ENCODE results near the gene TPSD1. TPM values are rescaled to one million over a fixed set of nuclear protein-coding genes. Genes with fewer than 3 reads are reported as not detected.
A peak's percentile ranks its signal among the peaks of the same experiment; 100 is the strongest.

The TPSD1 gene
- total and polyA plus RNA-seq, 10 of the 15 experiments (the other 5 are each of a cell fraction or from before 2014, with no cell fraction given): not detected

- Histone ChIP-seq H3K36me3 (ENCODE audit: control insufficient read depth in 2 of 2, insufficient read depth in 2 of 2, low read length in 1 of 2) (no peaks in the 10 kb centered on the region), H3K79me2 (ENCODE audit: control insufficient read depth, insufficient read depth, low read length) (no peaks in the 10 kb centered on the region), H2AFZ (ENCODE audit: control insufficient read depth, low read depth, low read length) (no peak overlapping the region), H3K4me2 (ENCODE audit: control insufficient read depth, insufficient read depth) (no peak overlapping the region), H3K27me3 (replicated peaks in 1 of 2; ENCODE audit: control insufficient read depth in 2 of 2, insufficient read depth in 2 of 2, low read length in 1 of 2) (no peaks in the 10 kb centered on the region; a peak in 2 of 4 replicates), H3K4me3 (no peak overlapping the region), H3K4me1 (ENCODE audit: control insufficient read depth, insufficient read depth, low read length) (no peaks in the 10 kb centered on the region), H4K20me1 (ENCODE audit: control insufficient read depth, insufficient read depth) (no peaks in the 10 kb centered on the region), H3K9ac (ENCODE audit: control insufficient read depth, insufficient read depth, low read length) (no peak overlapping the region), H3K27ac (ENCODE audit: control insufficient read depth, insufficient read depth) (no peak overlapping the region), H3K9me3 (replicated peaks; ENCODE audit: control insufficient read depth, insufficient read depth, low read length) (no peaks in the 10 kb centered on the region)
- no peak for DNase-seq (ENCODE audit: low read depth, low spot score)
- no peak for ATAC-seq
- no peak for FAIRE-seq
- ChIA-PET SMC1A (ENCODE audit: uncharacterized antibody, unreplicated experiment) (no interaction called here), POLR2A (no interaction called here), RAD21 (ENCODE audit: unreplicated experiment) (no interaction called here), CTCF (no interaction called here)
- WGBS (ENCODE audit: insufficient coverage, insufficient replicate concordance, low lambda C conversion rate, missing lambda C conversion rate): 53% methylated on average over 29 of the region's 38 CpGs
- BruUV-seq (replicated peaks): no TSS peak
- 0 out of 6 replicates have a peak, but pooled peaks of 1 of the 3 experiments have one; percentile 1 for TF ChIP-seq CTCF (IDR thresholded peaks at IDR 0.05 in 2 of 3, conservative IDR thresholded peaks at IDR 0.05 in 1 of 3; ENCODE audit: control insufficient read depth in 2 of 3, extremely low read depth in 1 of 3, insufficient read depth in 1 of 3, low read depth in 3 of 3, low read length in 3 of 3)
- no peak for TF ChIP-seq MTA2 (IDR thresholded peaks at IDR 0.05; ENCODE audit: low read depth)
- no peak for TF ChIP-seq POU2F2 (IDR thresholded peaks at IDR 0.05; ENCODE audit: borderline replicate concordance, low read depth, low read length)
- intact Hi-C loops (cut with micrococcal nuclease; ENCODE audit: unreplicated experiment) (no loop called here), in situ Hi-C loops (cut with MboI) (no loop called here)
Observed at GRCh38 chr16:1285669-1286512, 30.0 kb downstream of the TPSD1 start.
